ENCODE measurements around the gene PITX3.

DNA sequence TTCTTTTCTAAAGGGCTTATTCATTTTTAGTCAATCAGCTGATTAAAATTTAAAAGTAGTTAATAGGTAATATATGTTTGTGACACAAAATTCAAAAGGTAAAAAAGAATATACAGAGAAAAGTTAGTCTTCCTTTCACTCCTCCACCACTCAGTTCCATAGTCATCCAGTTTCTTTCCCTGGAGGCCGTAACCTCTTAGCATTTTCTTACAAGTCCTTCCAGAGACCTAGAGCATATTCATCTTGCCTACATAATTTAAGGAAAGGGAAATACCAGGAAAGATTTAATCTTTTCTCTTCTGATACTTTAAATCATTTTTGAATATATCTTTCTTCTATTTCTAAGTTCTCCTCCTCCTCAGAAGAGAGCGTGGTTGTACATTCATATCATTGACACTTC, 14.1 kb upstream of the PITX3 start:
- TF ChIP-seq CTCF (IDR thresholded peaks at IDR 0.05) = no peak
- TF ChIP-seq POLR2A (IDR thresholded peaks at IDR 0.05) = no peak
- TF ChIP-seq EP300 (IDR thresholded peaks at IDR 0.05) = no peak
